ENCODE measurements around the gene LHCGR.
"Not testable (repeated sequence)": the region's sequence is repeated elsewhere in the genome, so short reads cannot be mapped to it uniquely, and the experiment has no call there.

The LHCGR gene

DNA sequence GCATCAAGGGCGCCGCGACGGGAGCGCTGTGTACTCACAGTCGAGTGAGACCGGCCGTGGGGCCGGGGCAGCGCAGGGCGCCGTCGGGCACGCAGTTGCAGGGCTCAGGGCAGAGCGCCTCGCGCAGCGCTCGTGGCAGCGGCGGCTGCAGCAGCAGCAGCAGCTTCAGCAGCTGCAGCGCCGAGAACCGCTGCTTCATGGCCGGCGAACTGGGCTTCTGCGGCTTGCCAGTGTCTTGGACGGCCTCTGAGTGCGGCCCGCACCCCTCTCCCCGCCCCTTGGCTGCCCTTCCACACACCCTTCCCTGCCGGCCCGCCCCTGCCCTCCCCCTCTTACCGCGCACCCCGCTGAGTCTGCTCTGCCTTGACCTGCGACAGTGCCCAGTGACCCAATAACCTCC lies at the start of gene LHCGR:
TSS of gene LHCGR (minus strand) at position 252 of the 400 bp plus-strand sequence. CDS start at position 199, 53 bp downstream.
- no peak for DNase-seq

DNA sequence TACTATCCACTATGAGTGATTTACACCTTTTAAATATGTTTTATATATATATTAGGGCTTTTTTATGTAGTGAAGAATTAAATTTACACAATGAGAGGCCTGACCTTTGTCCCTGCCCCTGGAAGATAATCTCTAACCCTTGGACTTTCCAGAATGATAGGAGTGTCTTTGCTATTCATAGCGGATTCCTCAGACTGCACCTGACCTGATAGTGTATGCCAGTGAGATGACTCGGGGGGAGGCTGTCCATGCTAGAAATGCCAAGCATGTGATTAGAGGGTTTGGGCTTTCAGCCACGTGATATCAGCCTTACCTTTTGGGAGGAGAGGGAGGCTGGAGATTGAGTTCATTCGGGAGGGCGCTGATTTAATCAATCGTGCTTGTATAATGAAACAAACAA lies 44.1 kb upstream of the LHCGR start:
- DNase-seq, result no peak

DNA sequence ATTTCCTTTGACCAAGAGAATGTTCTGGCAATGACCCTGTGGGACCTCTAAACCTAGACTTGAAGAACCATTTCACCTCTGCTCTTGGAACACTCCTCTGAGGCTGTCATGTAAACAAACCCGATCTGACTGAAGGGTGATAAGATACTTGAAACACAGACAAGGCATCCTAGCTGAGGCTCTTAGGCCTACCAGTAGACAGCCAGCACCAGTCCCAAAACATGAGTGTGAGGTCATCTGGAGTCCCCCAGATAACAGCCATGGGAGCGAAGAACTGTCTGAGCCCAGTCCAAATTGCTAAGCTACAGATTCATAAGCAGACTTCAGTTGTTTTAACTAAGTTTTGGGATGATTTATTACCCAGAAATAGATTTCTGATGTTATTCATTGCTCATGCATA lies 39.5 kb upstream of the LHCGR start:
- DNase-seq, result no peak

DNA sequence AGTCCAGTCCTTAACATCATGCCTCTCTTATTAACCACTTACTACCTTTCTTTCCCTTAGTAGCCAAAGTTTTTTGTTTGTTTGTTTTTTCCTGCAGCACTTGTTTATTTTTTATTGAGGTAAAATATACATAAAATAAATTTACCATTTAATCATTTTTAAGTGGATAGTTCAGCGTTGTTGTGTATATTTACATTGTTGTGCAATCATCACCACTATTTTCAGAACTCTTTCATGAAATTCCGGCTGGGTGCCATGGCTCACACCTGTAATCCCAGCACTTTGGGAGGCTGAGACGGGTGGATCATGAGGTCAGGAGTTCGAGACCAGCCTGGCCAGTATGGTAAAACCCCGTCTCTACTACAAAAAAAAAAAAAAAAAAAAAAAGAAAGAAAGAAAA lies 38.1 kb upstream of the LHCGR start:
- no peak for DNase-seq

DNA sequence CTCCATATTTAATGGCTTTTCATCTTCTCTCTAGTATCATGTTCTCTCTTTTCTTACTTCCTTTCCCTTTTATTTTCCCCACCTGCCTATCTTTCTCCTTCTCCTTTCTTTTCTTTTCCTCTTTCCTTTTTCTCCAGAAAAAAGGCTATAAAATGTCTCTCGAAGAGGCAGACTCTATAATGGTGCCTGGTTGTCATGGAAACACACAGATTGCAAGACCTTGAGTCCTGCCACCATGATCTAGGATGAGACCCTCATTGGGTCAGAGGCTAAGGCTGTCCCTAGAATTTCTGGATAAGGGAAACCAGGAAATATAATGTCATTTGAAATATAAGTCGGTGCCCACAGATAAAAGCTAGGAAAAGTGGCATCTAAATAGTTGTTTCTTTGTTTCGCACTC lies 36.5 kb upstream of the LHCGR start:
- DNase-seq, result no peak

DNA sequence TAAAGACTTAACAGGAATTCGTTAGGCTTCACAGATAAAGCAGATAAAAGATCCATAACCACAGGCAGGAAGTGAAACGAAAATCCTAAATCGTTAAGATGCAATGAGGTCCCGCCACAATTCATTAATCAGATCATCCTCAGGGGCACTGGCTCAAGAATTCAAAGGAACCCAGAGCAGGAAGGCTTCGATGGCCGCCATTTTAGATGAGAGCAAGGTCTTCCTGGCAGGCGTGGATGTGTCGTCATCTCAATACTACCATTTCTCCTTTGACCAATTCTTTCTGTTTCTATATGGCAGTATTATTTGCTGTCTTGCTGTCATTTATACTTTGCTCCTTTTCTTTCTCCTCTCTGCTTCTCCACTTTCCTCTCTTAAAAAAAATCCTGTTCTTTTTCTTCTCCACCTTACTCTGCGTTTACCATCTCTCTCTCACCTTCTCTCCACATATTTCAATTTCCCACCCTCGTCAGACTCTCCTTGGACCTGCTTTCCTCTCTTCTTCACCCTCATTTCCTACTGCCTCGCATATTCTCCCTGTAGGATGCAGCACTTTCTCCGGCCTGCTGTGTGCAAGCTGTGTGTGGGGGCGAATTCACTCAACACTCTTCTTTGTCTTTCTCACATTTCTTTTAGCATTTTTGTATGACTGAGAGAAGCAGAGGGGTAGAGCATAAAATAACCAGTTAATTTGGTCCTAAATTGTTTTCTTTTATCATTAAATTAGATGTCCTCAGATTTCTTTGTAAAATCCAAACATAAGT lies 35.1 kb upstream of the LHCGR start:
- DNase-seq, result no peak

DNA sequence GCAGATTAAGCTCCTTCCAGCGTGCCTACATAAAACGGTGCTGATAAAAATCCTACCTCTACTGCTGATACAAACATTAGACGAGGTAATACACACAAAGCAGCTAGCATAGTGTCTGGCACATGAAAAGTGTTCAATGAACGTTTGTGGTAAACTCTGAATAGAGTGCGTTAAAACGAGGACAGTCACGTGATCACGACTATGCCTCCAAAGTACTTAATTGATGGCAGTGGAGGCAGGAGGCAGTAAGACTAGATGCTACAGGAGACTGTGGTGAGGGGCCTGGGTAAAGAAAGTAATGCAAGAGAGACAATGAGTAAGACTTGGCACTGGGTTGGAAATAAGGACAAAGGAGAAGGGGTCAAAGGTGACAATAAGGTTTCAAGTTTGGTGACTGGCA lies 32.1 kb upstream of the LHCGR start:
- DNase-seq, result no peak

DNA sequence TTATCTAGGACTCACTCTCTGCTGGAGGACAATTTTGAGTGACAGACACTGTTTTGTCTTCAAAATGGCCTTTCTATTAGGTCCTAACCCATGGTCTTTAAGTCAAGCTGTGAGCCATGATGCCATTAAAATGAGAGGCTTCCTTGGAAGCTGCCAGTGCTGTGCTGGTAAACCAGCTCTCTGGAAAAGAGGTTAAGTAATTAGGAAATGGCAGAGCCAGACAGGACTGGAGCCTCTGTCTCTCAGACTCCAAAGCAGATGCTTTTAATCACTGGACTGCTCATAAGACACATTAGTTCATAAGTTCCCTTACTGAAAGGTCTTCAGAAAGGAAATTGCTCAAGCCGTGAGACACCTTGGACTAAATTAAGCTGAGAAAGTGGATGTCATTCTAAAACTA lies 25.8 kb upstream of the LHCGR start:
- no peak for DNase-seq

DNA sequence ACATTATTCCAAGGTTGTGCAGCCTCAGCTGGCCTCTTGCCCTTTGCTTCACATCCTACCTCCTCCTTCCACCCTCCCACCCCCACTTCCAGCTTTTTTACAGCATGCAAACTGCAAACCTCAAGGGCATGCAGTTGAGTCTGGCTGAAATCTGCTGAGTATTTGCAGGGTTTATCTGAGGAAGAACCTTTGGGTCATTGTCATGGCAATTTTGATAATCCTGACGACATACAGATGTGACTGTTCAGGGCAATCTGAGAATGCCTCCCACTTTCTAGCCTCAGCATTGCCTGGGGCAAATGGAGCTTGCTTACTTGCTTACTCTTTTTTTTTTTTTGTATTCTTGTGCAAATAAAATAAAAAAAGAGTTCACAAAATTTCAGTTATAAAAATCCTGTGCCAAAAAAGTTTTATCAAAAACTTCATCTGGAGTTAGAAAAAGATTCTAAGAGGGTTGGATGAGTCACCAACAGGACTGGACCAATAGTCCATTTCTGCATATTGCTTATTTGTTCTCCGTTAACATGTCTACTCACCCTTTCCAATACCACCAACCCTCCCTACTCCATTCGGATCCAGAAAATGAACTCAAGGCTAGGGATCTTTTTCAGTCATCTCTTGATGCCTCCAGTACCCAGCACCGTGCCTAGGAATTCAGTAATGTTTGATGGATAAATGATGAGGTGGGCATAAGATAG lies 23.6 kb upstream of the LHCGR start:
- DNase-seq, result no peak

DNA sequence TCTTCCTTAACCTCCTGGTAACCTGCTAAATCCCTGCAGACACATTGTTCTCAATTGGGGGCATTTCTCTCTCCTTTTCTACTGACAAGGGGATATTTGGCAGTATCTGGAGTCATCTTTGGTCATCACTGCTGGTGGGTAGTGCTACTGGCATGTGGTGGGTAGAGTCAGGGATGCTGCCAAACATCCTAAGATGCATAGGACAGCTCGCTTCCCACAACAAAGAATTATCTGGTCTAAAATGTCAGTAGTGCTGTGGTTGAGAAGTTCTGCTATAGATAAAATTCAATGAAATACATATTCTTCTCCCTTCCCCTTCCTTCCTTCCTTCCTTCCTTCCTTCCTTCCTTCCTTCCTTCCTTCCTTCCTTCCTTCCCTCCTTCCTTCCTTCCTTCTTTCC lies 18.7 kb upstream of the LHCGR start:
- no peak for DNase-seq

DNA sequence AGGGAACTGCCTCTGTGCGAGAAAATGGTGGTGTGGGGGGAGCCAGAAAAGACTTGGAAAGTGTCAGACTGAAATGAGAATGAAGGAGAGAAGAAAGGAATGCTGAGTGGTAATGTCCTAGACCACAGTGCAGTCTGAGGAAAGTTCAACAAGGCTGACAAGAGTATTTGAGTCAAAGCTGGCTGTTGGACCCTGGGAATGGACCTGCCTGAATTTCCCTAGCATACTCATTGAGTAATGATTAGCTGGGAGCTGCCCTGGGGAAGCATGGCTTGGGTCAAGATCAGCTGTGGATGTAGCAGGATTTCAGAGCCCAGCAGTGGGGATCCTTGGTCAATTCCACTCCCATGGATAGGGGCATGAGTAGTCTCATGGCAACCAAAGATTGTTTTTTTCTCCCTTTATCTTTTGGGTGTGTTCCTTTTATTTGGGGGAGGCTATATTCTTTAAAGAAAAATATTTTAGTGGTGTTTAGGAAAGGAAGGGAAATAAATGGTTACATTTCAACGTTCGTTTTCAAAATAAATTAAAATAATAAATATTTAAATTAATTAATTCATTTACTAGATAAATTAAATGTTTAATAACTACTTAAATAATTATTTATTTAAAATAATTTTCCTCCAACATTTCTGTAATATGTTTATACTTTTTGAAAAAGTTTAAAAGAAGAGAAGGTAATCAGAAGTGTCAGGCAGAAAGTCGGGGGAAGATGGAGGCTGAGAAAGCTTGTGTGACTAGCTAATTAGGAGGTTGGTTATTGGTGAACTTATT lies 15.9 kb upstream of the LHCGR start:
- no peak for DNase-seq

DNA sequence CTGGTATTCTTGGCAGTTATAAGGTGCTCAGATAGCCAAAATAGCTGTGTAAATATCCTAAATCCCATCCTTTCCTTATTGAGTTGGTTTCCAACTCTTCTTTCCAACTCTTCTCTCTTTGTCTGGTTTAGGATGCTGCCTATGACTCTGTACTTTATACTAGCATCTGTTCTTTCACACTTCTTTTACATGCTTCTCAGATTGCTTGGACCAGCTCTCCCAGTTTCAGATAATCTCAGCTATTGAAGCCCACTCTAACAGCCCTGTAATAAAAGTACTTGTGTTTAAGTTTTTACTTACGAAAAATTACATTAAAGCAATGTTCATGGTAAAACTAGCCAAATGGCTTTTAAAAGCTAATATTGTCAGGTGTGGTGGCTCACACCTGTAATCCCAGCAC lies 14.7 kb upstream of the LHCGR start:
- no peak for DNase-seq

DNA sequence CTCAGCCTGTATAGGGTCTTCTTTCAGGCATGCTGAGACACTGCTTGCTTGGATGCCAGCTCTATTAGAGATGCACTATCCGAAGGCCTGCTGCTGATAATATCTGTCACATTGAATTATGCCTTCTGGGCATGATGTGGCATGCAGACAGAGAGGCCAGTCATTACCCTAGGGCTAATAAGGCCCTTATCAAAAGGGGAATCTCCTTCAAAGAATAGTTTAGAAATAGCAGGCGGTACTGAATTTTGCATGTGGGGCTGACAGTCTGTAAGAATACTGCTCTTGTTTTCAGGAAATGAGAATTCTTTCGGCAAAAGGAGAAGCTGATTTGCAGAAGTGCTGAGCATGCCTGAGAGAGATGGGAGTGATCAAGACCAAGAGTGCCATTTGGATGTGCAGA lies 13.1 kb upstream of the LHCGR start:
- DNase-seq, result no peak

DNA sequence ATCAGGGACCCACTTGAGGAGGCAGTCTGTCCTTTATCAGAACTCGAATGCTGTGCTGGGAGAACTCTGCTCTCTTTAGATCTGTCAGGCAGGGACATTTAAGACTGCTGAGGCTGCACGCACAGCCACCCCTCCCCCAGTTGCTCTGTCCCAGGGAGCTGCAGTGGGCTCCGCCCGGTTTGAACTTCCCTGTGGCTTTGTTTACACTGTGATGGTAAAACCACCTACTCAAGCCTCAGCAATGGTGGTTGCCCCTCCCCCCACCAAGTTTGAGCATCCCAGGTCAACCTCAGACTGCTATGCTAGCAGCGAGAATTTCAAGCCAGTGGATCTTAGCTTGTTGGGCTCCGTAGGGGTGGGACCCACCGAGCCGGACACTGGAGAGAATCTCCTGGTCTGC lies 11.8 kb upstream of the LHCGR start:
- DNase-seq, result no peak

DNA sequence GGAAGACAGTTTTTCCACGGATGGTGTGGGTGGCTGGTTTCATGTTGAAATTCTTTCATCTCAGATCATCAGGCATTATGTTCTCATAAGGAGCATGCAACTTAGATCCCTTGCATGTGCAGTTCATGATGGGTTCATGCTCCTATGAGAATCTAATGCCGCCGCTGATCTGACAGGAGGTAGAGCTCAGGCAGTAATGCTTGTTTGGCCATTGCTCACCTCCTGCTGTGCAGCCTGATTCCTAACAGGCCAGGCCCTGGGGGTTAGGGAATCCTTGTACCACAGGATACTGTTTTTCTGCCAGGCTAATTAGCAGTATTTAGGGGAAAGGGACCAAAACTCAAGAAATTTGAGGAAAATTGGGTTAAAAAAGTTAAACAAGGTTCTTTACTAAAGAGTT lies 5.3 kb upstream of the LHCGR start:
- no peak for DNase-seq

DNA sequence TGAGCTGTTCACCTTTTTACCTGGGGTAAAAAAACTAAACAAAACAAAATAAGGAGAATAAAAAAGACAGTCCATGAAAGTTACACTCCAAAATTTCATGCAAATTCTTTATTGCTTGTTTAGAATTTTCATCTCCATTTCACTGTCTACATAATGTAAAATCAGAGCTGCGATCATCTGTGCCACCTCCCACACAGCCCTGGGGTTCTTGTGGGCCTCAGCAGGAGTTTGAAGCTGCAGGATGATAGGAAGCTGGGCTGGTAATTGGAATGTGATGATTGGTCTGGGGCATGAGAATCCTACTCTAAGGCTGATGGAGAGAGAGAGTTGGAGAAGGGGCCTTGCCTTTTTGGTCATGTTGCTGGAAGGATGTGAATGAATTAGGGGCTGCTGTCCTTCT lies 4.2 kb upstream of the LHCGR start:
- no peak for DNase-seq

DNA sequence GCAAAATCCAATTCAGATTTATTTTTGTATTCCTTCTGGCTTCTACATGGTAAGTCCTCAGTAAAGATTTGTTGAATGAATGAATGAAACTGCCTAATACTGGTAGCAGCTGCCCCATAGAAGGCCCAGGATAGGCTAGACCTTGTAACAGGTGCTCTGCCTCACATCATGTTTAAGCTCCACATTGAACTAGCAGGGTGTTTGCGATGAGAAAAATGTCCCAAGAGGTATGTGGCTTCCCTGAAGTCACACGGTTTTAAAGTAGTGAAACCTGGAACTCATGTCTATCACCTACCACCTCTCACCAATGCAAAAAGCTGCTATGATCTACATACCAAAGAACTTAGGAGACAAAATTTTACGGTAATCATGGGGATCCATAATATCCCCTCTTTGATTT lies 765 bp upstream of the LHCGR start:
- no peak for DNase-seq

DNA sequence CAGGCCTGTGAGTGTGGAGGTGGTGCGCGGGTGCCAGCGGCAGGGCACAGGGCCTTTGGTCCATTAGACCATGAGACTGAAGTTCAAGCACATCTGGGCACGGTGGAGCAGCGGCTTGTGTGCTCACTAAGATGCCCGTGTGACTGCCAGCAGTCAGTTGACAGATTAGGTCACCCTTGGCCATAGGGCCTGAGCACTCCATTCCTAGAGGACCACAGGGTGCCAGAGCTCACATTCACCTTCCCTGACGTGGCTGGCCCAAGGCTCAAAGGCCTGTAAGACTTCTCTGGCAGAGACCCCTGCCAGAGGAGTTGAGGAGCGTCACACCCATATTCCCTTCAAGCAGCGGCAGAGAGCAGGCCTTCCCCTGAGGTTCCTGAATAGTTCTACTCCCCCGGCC lies 650 bp downstream of the LHCGR start:
- DNase-seq, result no peak

DNA sequence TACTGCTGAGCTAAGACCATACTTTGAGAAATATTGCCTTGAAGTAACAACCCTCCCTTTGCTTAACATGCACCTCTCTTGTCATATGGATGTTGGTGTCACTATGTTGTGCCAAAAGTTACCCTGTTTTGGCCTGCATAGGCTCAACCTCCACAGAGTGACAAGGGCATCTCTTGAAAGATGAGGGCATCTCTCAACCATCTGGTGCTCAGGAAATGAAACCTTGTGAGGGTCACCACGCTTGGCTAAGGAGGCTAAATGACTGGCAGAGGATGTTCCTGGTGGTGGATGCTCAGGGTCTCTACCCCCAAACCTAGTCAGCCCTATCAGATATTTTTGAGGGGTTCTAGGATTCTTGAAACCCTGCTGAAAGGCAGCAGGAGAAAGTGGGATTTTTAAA lies 2.3 kb downstream of the LHCGR start:
- no peak for DNase-seq

DNA sequence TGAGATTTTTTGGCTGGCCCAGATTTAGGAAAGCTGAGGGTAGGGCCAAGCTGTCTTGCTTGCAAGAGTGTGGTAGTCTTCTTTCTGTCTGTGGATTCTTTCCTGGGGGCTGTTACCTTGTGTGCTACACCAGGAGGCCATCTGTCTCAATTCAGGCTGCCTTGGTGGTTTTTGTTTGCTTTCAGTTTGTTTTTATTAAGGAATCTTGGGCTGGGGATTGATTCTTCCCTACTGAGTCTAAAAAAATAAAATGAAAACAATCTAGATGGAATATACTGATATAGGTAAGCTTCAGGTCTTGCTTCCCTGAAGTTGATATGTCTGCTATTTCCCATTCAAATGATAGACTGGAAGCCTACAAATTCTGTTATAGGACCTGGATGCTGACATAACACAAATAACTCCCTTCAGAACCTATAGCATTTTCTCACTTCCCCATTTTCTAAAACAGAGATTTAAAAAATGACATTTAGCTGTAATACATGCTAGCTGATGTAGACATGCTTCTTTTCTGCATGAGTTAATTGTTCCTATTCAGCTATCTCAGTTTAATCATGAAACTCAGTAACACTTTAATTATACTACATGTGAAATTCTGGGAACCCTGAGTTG lies 5.3 kb downstream of the LHCGR start:
- DNase-seq, result no peak

DNA sequence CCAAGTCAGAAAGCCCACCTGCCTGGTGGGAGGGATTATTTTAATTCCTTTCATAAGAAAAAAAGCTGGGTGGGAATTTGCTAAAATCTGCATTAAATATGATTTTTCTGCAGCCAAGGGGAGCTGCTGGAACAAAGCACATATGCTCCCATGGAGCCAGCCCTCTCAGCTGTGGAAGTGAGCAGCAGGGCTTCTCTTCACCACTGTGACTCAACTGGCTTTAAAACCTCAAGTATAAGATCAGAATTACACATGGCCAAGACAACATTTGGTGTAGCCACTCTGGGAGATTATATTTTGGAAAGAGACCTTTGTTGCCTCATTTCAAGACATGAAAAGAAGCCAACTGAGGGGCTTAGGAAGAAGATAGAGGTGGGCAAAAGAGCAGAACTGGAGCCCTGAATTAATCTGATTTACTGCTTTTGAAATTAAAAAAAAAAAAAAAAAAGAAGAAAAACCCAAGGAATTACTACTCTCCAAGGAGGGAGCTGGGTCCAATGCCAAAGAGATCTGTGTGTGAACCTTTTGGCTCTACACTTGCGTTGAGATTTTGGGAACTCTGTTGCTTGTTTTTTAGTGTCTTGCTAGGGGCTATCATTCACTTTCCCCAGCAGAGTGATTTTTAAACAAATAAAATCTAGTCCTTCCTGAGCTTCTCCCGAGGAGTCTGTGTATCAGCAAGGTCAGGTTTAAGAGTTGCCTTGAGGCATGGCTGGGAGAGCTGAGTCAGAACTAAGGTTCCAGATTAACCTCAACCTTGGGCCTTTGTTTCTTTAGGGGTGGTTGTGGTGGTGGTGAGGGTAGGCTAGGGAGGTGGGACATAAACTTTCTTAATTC lies 6.0 kb downstream of the LHCGR start:
- no peak for DNase-seq

DNA sequence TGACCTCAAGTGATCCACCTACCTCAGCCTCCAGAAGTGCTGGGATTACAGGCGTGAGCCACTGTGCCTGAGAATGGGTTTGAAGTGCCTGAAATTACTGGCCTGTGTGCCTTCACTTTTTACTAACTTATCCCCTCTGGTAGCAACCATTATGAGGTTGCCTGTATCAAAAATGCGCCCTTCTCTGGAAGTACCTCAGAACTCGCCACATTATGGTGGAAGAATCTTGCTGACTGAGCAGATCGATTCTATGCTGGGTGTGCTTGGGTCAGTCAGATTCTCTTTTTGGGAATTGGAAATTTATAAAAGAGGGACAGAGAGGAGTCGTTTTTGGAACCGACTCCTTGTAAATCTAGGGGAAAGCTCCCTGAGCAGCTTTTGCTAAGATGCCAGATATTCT lies 8.2 kb downstream of the LHCGR start:
- no peak for DNase-seq

DNA sequence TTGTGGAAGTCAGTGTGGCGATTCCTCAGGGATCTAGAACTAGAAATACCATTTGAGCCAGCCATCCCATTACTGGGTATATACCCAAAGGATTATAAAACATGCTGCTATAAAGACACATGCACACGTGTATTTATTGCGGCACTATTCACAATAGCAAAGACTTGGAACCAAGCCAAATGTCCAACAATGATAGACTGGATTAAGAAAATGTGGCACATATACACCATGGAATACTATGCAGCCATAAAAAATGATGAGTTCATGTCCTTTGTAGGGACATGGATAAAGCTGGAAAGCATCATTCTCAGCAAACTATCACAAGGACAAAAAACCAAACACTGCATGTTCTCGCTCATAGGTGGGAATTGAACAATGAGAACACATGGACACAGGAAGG lies 16.3 kb downstream of the LHCGR start:
- DNase-seq, result not testable (repeated sequence)

Measured in DMS79 treated with DMSO at 0.1 percent for 48 hours (cell line).